Keratinocyte (primary cell): ENCODE results near the gene GALNT8.

Source experiments
- EZH2 ChIP-seq: IDR thresholded peaks from one replicate; pipeline ENCODE4 v1.6.1; 2012; ENCODE audit warnings: inconsistent platforms, mild to moderate bottlenecking, low read length, moderate library complexity
- TF ChIP-seq, protein P1 (sequence below), 3 experiments: IDR thresholded peaks in 1 of 3; conservative IDR thresholded peaks in 1 of 3; optimal IDR thresholded peaks in 1 of 3; 2 replicates in 2 of 3; 3 replicates in 1 of 3; pipeline versions ENCODE3 to v1.5.1; 2011; ENCODE audit warnings: low read length in 3 of 3, mild to moderate bottlenecking in 3 of 3, moderate library complexity in 2 of 3, control low read depth in 1 of 3, inconsistent platforms in 1 of 3; ENCODE audit not compliant: insufficient read depth in 2 of 3; ENCODE audit errors: extremely low read depth in 1 of 3

DNA sequence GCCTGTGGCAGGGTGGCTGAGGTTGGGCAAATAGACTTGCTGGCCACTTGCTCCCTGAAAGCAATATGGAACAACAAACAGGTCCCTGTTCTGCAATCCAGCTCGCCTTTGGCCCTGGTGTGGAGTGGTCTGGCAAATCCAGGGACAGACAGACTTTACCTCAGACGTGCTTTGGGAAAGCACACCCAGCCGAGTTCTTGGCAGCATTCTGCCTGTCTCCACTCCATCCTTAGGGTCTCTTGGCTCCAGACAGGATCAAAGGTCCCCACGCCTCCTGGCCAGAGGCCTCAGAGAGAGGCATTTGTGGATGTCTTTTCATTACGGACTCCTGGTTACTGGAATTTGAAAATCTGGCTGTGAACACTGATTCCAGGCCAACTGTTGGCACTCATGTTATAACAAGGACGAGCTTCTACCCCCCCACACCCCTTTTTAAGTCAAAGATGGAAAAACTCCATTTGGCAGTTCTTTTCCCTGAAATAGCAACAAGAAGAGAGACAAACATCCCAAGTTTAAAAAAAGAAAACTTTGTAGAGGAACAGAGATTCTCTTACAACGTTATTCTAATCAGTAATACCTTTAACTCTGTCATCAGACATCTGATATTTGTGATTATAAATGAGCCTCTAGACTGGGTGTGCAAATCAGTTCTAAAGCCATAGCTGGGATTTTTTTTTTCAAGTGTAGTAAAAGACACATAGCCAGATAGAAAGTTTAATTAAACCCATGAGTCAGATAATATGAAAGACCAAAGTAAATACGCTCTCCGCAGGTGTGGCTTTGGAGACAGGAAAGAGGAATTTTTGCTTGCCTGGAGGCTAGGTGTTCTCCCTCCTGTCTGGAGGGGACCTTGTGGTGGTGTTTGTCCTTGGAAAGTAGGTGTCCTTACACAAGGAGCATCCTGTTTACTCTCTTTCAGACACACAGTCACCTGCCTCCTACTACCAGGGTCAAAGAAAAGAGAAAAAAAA lies 60.7 kb downstream of the GALNT8 start:
- TF ChIP-seq, protein P1, sequence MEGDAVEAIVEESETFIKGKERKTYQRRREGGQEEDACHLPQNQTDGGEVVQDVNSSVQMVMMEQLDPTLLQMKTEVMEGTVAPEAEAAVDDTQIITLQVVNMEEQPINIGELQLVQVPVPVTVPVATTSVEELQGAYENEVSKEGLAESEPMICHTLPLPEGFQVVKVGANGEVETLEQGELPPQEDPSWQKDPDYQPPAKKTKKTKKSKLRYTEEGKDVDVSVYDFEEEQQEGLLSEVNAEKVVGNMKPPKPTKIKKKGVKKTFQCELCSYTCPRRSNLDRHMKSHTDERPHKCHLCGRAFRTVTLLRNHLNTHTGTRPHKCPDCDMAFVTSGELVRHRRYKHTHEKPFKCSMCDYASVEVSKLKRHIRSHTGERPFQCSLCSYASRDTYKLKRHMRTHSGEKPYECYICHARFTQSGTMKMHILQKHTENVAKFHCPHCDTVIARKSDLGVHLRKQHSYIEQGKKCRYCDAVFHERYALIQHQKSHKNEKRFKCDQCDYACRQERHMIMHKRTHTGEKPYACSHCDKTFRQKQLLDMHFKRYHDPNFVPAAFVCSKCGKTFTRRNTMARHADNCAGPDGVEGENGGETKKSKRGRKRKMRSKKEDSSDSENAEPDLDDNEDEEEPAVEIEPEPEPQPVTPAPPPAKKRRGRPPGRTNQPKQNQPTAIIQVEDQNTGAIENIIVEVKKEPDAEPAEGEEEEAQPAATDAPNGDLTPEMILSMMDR (optimal IDR thresholded peaks at IDR 0.05 in 1 of 3, IDR thresholded peaks at IDR 0.05 in 1 of 3, conservative IDR thresholded peaks at IDR 0.05 in 1 of 3; ENCODE audit: extremely low read depth in 1 of 3, insufficient read depth in 2 of 3, low read length in 3 of 3), result no peak
- no peak for TF ChIP-seq EZH2
